Right forelimb (tissue), 1 donor: ENCODE results near the gene UBAP1L.
"Not testable (repeated sequence)": the region's sequence is repeated elsewhere in the genome, so short reads cannot be mapped to it uniquely, and the experiment has no call there.

Experiments
- DNase-seq: peaks from one replicate; pipeline ENCODE4 v3.0.0-alpha.2; 2018

The UBAP1L gene

GRCh38 chr15:65099336-65099735 is 15.7 kb downstream of the UBAP1L start:
- DNase-seq = no peak

DNA sequence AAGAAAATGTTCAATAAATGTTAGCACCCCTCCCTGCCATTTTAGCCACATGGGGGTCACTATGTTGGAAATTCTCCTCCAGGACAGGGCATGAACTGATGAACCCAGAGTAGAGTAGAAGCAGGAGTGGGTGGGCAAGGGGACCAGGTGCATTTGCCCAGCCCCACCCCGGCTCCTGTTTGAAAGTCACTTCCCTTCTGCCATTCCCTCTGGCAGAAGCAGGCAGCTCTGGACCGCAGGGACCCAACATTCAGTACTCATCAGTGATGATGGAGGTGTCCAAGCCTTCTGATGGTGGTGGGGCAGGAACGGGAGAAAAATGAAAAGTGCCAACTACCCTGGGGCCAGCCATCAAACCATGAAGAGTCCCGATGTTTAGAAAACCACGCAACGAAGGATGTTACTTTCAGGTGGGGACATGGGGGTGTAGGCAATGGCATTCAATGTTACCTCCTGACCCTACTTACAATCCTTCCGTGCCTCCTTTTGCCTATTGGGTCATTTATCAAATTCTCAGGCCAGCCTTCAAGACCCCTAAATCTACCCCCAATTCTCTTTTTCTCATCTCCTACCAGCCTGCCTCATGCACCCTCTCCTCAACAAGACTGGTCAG is 17.2 kb downstream of the UBAP1L start:
- DNase-seq = no peak

DNA sequence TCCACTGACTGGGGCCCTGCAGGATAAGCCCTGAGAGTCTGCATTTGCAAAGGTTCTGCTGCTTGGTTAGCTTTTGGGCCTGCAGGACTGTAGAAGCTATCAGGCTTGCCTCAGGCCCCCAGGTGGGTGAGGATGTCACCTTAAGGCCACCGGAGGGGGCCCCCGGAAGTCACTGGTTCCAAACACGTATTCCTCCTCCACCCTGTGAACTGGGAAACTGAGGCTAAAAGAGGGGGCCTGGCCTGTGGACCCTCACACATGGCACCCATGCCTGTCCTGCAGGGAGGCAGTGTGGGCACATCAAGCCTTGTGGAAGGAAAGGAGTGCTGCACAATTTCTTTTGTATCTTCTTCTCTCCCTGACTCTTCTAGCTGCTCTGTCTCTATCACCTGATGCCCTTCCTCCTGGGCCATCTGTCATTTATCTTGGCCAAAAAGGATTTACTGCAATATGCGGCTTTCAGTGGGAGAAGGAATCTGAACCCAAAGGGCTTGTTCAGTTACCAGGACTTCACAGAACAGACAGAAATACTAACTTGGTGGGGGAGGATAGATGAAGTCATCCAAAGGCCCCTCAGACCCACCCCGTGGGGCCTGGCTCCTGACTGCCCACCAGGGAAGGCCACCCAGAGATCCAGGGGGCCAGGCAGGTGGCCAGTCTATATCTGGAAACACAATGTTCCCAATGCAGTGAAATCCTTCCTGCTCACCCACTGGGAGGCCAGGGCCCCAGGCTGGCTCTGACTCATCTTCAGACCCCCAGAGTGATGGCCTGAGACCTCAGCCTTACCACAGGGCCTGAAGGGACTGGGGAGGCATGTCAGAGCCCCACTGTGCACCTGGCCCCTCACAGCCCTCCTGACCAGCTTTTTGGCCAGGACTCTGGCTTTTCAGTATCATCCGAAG is 18.3 kb downstream of the UBAP1L start:
- DNase-seq = no peak

- no peak for DNase-seq
Measured at GRCh38 chr15:65095747-65096104, 19.3 kb downstream of the UBAP1L start.

GRCh38 chr15:65095011-65095746 is 19.8 kb downstream of the UBAP1L start:
- DNase-seq = no peak

DNA sequence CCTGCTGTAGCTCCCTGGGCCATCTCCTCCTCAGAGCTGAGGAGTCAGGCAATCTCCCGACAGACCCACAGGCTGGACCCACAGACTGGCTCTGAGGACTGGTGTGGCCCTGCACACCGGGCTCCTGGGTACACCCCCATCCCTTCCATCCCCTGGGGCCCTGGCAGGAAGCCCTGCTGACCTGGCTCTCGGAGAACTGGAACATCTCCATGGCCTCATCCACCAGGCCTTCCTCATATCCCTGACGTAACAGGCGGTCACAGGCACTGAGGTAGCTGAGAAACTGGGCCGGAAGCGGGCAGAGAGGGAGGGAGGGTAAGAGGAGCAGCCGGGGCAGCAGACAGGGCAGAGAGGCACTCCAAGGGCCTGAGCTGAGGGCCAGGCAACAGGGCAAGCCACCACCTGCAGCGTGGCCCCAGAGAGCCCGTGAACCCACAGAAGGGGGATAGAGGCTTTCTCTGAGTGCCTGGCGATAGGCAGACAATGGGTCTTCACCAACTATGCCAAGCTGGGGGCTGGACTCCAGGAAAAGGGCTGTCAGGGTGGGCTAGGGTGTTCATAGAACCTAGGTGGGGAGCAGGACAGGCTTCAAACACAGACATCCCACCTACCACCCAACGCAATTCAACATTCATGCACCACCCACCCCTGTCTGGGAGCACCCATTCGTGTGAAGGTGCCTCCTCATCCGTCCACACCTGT is 20.6 kb downstream of the UBAP1L start:
- DNase-seq = no peak

DNA sequence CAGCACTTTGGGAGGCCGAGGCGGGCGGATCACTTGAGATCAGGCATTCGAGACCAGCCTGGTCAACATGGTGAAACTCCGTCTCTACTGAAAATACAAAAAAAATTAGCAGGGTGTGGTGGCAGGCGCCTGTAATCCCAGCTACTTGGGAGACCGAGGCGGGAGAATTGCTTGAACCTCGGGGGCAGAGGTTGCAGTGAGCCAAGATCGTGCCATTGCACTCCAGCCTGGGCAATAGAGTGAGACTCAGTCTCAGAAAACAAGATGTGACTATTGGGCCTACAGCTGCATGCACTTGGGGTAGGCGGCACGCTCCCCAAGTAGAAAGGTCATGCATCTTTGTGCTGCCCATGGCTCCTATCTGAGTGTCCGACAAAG is 21.2 kb downstream of the UBAP1L start:
- not testable (repeated sequence) for DNase-seq

DNA sequence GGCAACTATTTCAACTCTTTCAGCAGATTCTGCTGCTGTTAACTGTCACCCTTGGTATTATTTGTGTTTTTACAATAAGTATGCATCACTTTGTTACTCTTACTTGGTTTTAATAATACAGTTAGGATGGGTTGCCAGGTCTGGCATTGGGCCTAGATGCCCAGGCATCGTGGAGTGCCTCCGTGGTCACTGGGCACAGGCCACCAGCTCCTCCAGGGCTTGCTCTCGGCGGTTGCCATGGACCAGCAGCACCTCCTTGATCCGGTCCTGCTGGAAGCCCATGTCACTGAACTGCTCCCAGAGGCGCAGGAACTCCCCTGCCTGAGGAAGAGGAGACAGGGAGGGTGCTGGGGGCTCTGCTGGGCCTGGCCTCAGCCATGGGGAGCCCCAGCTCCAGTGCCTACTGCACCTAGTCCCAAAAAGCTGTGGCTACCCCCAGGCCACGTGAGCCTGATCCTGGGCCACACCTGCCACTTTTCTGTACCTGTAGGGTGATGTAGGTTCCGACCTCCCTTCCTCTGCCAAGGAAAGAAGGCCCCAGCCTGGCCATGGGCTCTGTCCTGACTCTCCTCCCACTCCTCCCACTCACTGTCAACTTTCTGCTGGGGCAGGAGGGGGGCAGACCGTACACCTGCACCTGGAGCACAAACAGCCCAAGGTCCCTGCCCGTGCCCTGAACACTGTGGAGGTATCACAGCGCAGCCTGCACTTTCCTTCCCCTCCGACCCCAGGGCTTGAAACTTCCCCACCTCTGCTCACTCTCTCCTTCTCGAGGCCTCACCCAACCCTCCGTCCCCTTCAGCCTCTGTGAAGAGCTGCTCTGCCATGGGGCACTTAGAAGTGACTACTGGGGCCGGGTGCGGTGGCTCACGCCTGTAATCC is 21.8 kb downstream of the UBAP1L start:
- no peak for DNase-seq

DNA sequence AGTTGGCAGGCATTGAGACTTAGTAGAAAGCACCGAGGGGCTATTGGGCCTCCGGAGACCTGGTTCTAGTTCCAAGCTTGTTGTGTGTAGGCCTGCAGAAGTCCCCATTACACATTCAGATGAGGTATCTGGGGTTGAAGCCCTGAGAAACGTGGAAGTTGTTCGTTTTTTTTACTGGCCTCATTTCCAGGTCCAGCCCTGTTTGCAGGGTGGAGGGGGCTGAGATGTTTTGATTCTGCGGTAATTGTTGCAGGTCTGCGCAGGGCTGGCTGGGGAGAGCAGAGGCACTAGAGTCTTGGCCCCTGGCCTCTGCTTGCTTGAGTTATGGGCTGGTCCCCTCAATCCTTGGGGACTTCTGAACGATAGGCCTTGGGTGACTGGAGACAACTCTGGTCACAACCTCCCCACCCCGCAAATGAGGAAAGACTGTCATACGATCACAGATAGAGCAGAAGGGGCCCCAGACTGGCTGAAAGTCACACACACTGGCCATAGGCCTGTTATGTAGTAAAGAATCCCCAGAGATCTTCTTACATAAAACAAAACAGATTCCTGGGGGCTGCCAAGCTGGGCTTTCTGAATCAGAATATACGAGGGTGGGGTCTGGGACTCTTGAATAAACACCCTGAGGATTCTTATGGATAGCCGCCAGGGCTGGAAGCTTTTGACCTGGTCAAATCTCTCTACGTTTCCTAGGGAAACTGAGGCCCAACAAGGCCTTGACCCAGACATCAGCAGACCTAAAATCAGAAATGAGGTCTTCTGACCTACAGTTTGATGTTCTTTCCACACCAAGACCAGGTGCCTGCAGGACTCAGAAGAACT is 22.8 kb downstream of the UBAP1L start:
- DNase-seq = no peak

- DNase-seq = no peak
Measured at GRCh38 chr15:65089206-65089824, 25.7 kb downstream of the UBAP1L start.

- DNase-seq = no peak
Measured at GRCh38 chr15:65088643-65089021, 26.4 kb downstream of the UBAP1L start.

GRCh38 chr15:65087873-65088642 is 26.9 kb downstream of the UBAP1L start:
- peak; percentile 62 for DNase-seq

DNA sequence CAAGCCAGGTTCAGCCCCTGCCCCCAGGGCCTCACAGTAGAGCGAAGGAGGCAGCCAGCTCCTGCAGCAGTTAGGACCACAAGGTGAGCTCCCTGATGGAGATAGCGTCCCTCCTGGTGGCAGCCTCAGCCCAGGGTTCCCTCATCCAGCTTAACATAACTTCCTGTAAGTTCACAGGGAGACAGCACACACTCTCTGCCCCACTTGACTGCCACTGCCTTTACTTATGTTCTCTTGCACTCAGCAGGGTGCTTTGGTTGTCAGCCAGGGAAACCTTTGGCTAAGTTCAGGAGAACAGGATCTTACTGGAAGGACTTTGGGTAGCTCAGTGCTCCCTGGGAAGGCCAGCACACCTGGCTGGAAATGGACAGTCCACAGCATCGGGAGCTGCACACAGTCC is 27.6 kb downstream of the UBAP1L start:
- no peak for DNase-seq

DNA sequence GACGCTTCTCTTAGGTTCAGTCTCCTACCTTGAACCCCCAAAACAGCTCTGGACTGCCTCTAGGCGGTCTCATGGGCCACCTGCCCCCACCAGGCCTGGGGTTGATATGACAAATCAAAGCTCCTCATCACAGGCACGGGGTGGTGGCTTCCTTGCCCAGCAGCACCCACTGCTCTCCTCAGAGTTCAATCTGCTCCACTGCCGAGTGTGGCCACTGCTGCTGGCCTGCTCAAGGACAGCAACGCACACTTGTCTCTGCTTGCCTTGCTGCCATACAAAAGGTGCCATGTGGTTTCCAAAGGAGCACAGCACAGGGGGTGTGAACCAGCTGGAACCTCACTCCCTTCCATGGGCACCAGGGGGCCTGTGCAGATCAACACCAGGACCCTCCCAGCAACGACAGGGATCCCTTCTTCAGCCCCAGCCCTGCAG is 28.3 kb downstream of the UBAP1L start:
- DNase-seq = no peak

DNA sequence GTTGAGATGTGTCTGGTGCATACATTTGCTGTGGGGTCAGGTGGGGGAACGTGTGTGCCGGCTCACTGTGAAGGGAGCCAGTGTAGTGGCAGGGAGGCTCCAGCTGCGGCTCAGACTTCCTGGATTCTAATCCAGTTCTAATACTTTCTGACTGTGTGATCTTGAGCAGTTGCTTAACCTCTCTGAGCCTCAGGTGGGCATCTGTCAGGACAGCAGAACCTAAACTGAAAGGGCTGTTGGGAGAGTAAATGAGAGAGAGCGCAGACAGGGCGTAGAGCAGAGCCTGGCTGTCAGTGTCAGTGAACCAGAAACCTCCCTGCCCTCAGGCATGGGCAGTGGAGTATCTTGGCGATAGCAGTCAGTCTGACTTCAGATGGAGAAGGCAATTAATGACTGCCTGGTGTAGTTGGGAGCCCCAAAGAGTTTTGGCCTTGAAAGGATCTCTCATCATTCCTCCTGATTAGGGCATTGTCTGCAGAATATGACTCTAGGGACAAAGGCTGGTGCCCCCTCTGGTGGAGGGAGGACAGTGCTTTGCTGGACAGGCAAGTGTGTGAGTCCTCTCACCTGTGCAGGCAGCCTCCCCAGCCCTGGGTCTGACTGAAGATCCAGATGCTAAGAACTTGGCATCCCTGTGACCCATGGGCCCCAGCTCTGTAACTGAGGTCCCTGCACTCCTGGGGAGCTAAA is 28.9 kb downstream of the UBAP1L start:
- no peak for DNase-seq

- no peak for DNase-seq
Measured at GRCh38 chr15:65085207-65085753, 29.7 kb downstream of the UBAP1L start.

- no peak for DNase-seq
Measured at GRCh38 chr15:65084500-65085206, 30.3 kb downstream of the UBAP1L start.

GRCh38 chr15:65083262-65083701 is 31.7 kb downstream of the UBAP1L start:
- DNase-seq = no peak
